Measurements from ENCODE around the gene CACNA1A.

The CACNA1A gene

GRCh38 chr19:13177584-13177983 lies 328.7 kb downstream of the CACNA1A start (continued):
- TF ChIP-seq ZBTB21 (tag by site-specific recombination; IDR thresholded peaks at IDR 0.05) (peak; percentile 64; the same call in 1 of the 2 replicates), ZNF560 (tag by site-specific recombination; IDR thresholded peaks at IDR 0.05; ENCODE audit: borderline replicate concordance) (peak; percentile 91)

DNA sequence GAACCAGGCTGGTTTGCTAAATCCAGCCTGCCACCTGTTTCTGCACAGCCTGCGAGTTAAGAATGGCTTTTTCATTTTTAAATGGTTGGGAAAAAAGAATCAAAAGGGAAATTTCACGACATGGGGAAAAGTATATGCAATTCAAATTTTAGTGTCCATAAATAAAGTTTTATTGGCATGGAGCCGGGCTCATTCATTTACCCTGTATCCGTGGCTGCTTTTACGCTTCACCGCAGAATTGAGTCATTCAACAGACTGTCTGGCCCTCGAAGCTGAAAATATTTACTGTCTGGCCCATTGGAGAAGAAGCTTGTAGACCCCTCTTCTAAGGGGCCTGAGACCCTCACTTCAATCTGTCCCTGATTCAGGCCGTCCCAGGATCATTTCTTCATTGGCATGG lies 329.9 kb downstream of the CACNA1A start:
- POLR2A ChIA-PET: interaction anchor here (0.8 to 2.7 kb wide), 5 partner anchors 9 to 24 kb away, joined by 3 to 14 read pairs (median 5); no protein-coding TSS in a partner anchor
- Histone ChIP-seq H3K9me3 (ENCODE audit: control insufficient read depth, insufficient read depth, low read depth, low read length) (no peaks in the 10 kb centered on the region), H3K4me3 (ENCODE audit: low read depth, low read length) (no peak overlapping the region), H3K27ac (ENCODE audit: extremely low read depth, low read depth, low read length) (no peak overlapping the region), H3K4me1 (ENCODE audit: control insufficient read depth, insufficient read depth, low read length) (peaks cover 7% of the 10 kb centered on the region), H3K36me3 (ENCODE audit: control insufficient read depth in 2 of 2, insufficient read depth in 1 of 2, low read length in 2 of 2) (no peaks in the 10 kb centered on the region)
- CTCF ChIA-PET: interaction anchor here (2.3 kb wide), 1 partner anchor 18 kb away, joined by 12 read pairs; no protein-coding TSS in a partner anchor
- TF ChIP-seq KLF16 (tag by site-specific recombination; IDR thresholded peaks at IDR 0.05) (no peak), ZNF791 (tag by site-specific recombination; IDR thresholded peaks at IDR 0.05) (no peak), SALL2 (tag by site-specific recombination; IDR thresholded peaks at IDR 0.05; ENCODE audit: borderline replicate concordance) (no peak), ZBTB6 (tag by site-specific recombination; IDR thresholded peaks at IDR 0.05) (peak; percentile 88), REST (tag by site-specific recombination; IDR thresholded peaks at IDR 0.05) (no peak), SCRT2 (tag by site-specific recombination; IDR thresholded peaks at IDR 0.05) (0 out of 2 replicates have a peak, but pooled peaks have one; percentile 21), PRDM6 (tag by site-specific recombination; IDR thresholded peaks at IDR 0.05) (peak; percentile 95), ZNF169 (tag by site-specific recombination; IDR thresholded peaks at IDR 0.05) (no peak)

- ChIA-PET POLR2A (interaction anchor here (1.2 to 1.4 kb wide), 2 partner anchors 18 to 20 kb away, joined by 3 to 4 read pairs; no protein-coding TSS in a partner anchor), CTCF (interaction anchor here (0.6 to 1.0 kb wide), 3 partner anchors 19 to 40 kb away, joined by 3 to 6 read pairs (median 3); no protein-coding TSS in a partner anchor)
- Histone ChIP-seq H3K9me3 (ENCODE audit: control insufficient read depth, insufficient read depth, low read depth, low read length) (no peaks in the 10 kb centered on the region), H3K4me1 (ENCODE audit: control insufficient read depth, insufficient read depth, low read length) (peaks cover 7% of the 10 kb centered on the region), H3K4me3 (ENCODE audit: low read depth, low read length) (no peak overlapping the region), H3K36me3 (ENCODE audit: control insufficient read depth in 2 of 2, insufficient read depth in 1 of 2, low read length in 2 of 2) (no peaks in the 10 kb centered on the region), H3K27ac (ENCODE audit: extremely low read depth, low read depth, low read length) (no peak overlapping the region)
- no peak for TF ChIP-seq ZNF529 (tag by site-specific recombination; IDR thresholded peaks at IDR 0.05; ENCODE audit: insufficient replicate concordance)
- TF ChIP-seq ZNF677 (tag by site-specific recombination; IDR thresholded peaks at IDR 0.05): no peak
- TF ChIP-seq ZNF658 (tag by site-specific recombination; IDR thresholded peaks at IDR 0.05): no peak
- no peak for TF ChIP-seq ZNF518A (tag by site-specific recombination; conservative IDR thresholded peaks at IDR 0.05; ENCODE audit: low read depth)
- no peak for TF ChIP-seq ZNF23 (tag by site-specific recombination; IDR thresholded peaks at IDR 0.05; ENCODE audit: borderline replicate concordance)
- no peak for TF ChIP-seq ZNF837 (tag by site-specific recombination; IDR thresholded peaks at IDR 0.05)
- no peak for TF ChIP-seq ZNF223 (tag by site-specific recombination; IDR thresholded peaks at IDR 0.05)
- TF ChIP-seq ZSCAN18 (tag by site-specific recombination; IDR thresholded peaks at IDR 0.05): no peak
Measured at GRCh38 chr19:13173139-13173737, 333.0 kb downstream of the CACNA1A start.

Measured in HEK293 (cell line).